Endothelial cell (in vitro differentiated cells): ENCODE data around the gene ATP6V1A. TPM values are rescaled to one million over a fixed set of nuclear protein-coding genes. Genes with fewer than 3 reads are reported as not detected.
"Not testable (repeated sequence)": the region's sequence is repeated elsewhere in the genome, so short reads cannot be mapped to it uniquely, and the experiment has no call there.

Experiments used
- DNase-seq: peaks from one replicate; pipeline ENCODE4 v3.0.0; 2021; ENCODE audit warnings: low spot score
- H3K27ac Mint-ChIP-seq: one replicate; pipeline ENCODE4 v1.8.0; 2021; ENCODE audit warnings: mixed read lengths, inconsistent platforms; ENCODE audit not compliant: unreplicated experiment
- H3K27me3 Mint-ChIP-seq: one replicate; pipeline ENCODE4 v1.8.0; 2021; ENCODE audit warnings: mild to moderate bottlenecking, moderate library complexity, mixed read lengths, inconsistent platforms; ENCODE audit not compliant: unreplicated experiment
- H3K36me3 Mint-ChIP-seq: one replicate; pipeline ENCODE4 v1.8.0; 2021; ENCODE audit warnings: mild to moderate bottlenecking, low read depth, mixed read lengths, inconsistent platforms; ENCODE audit not compliant: unreplicated experiment
- H3K4me1 Mint-ChIP-seq: one replicate; pipeline ENCODE4 v1.8.0; 2021; ENCODE audit warnings: mild to moderate bottlenecking, mixed read lengths, inconsistent platforms; ENCODE audit not compliant: unreplicated experiment
- H3K4me3 Mint-ChIP-seq: one replicate; pipeline ENCODE4 v1.8.0; 2021; ENCODE audit warnings: mild to moderate bottlenecking, mixed read lengths, inconsistent platforms; ENCODE audit not compliant: unreplicated experiment
- H3K9me3 Mint-ChIP-seq: one replicate; pipeline ENCODE4 v1.8.0; 2021; ENCODE audit warnings: mixed read lengths, inconsistent platforms; ENCODE audit not compliant: unreplicated experiment
- CTCF ChIP-seq: fragments of 200-600 bp; sonication (generic); IDR thresholded peaks from one replicate; pipeline ENCODE4 v1.5.0; 2021; ENCODE audit warnings: antibody characterized with exemption; ENCODE audit not compliant: unreplicated experiment
- total RNA-seq: library from RNA; stranded (reverse); fragmentation: NEBNext Ultra II Directional; extraction: Animal tissue kit (Norgen Biotek cat#: 25700); gene quantifications from one replicate; pipeline ENCODE4 v1.2.1, GENCODE V29; 2021; ENCODE audit not compliant: unreplicated experiment

Gene ATP6V1A
- total RNA-seq, 1 donor from 2014 or later: 71.3 TPM

- H3K27me3 Mint-ChIP-seq, H3K27ac Mint-ChIP-seq, H3K4me3 Mint-ChIP-seq, H3K36me3 Mint-ChIP-seq, H3K4me1 Mint-ChIP-seq, H3K9me3 Mint-ChIP-seq, DNase-seq: not testable (repeated sequence)
These were observed 103.6 kb downstream of the ATP6V1A start for GRCh38 chr3:113850391-113850790.

DNA sequence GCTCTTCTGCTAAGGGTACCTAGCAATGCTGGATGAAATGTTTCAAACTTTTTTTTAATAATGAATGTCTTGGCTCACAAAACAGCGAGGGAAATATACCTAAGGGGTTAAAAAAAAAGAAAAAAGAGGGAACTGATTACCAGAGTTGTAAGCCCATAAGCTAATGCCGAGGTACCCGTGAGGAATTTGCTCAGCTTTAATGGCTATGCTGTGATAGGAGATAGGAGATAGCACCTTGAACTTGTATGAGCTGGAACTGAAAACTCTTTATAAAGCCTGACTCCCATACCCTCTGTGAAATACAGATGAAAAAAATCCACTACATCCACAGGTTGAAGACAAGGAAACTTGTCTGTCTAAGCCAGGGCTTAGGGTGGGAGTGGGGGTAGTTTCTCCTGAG, 105.7 kb downstream of the ATP6V1A start:
- H3K36me3 Mint-ChIP-seq: peaks cover 5% of the 10 kb centered on the region
- no peaks in the 10 kb centered on the region for H3K27me3 Mint-ChIP-seq
- H3K4me1 Mint-ChIP-seq: no peaks in the 10 kb centered on the region
- no peak for DNase-seq
- H3K27ac Mint-ChIP-seq: no peak overlapping the region
- no peak overlapping the region for H3K4me3 Mint-ChIP-seq
- H3K9me3 Mint-ChIP-seq: no peaks in the 10 kb centered on the region
- TF ChIP-seq CTCF: no peak

Other genes starting within 250 kb of the ATP6V1A start
- 8.6 TPM for gene SPICE1, start 231.9 kb upstream of the ATP6V1A start, total RNA-seq
- gene SIDT1, start 214.5 kb upstream of the ATP6V1A start, total RNA-seq: 0.92 TPM
- 15.4 TPM for gene USF3, start 50.4 kb upstream of the ATP6V1A start, total RNA-seq
- gene NAA50, start 786 bp upstream of the ATP6V1A start, total RNA-seq: 76.7 TPM
- 21.7 TPM for gene GRAMD1C, start 91.8 kb downstream of the ATP6V1A start, total RNA-seq
- gene ZDHHC23, start 201.0 kb downstream of the ATP6V1A start, total RNA-seq: 26.3 TPM